ENCODE data around the gene B4GALT3. TPM values are rescaled to one million over a fixed set of nuclear protein-coding genes. Genes with fewer than 3 reads are reported as not detected.

Gene B4GALT3
- total and polyA plus RNA-seq, 2 of the 8 experiments (the other 6 are each of a cell fraction or from before 2014, with no cell fraction given) = 42.3 to 43.0 TPM

DNA sequence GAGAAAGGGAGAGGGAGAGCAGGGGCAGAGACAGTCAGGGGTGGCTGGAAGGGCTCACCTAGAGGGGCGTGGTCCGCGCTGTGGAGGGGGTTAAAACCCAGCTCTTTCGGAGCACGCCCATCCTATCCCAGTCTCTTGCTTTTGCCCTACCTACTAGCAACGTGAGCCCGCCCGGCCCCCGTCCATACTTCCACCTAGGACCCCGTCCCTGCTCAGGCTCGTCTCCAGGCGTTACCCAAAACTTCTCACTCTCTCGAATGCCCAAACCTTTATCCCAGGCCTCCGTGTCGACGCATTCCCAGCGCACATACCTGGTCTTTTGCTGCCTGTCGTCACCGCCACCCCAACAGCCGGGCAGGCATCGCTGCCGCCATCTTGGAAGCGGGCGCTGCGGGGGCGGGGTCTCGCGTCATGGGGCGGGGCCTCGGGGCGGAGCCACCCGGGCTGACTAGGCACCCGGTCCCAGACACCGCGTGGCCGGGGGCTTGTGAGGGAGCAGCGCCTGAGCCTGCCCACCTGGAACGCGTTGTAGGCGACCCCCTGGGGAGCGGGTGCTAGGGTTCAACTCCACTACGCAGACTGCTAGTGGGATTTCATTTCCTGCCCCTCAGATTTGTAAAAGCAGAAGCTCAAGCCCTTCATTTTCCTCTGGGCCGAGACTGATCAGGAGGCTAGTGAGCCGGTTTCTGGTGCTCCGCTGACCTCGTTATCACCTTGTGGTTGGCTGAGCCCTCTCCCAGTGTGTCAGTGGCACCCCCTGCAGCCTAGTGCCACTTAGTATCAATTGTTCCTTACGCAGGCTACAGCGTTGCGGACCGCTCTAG is at the start of gene B4GALT3 (continued):
- TF ChIP-seq NRF1 (IDR thresholded peaks at IDR 0.05; ENCODE audit: low read depth, low read length) (no peak), RAD21 (IDR thresholded peaks at IDR 0.05 in 1 of 2, conservative IDR thresholded peaks at IDR 0.05 in 1 of 2; ENCODE audit: low read depth in 2 of 2, low read length in 2 of 2) (peak in 1 of 2 experiments; percentile 23; a peak in 2 of 4 replicates), NANOG (IDR thresholded peaks at IDR 0.05; ENCODE audit: insufficient read depth, low read depth, low read length, poor library complexity, severe bottlenecking) (no peak), PHF8 (conservative IDR thresholded peaks at IDR 0.05; ENCODE audit: low read depth, low read length) (peak; percentile 99), BRCA1 (IDR thresholded peaks at IDR 0.05; ENCODE audit: low read depth, low read length) (no peak), CHD1 (IDR thresholded peaks at IDR 0.05; ENCODE audit: low read depth, low read length) (no peak), JUN (IDR thresholded peaks at IDR 0.05; ENCODE audit: low read depth, low read length) (no peak), YY1 (IDR thresholded peaks at IDR 0.05; ENCODE audit: low read depth, low read length) (peak; percentile 99), SIRT6 (IDR thresholded peaks at IDR 0.05; ENCODE audit: low read length) (no peak), KDM4A (IDR thresholded peaks at IDR 0.05; ENCODE audit: low read depth, low read length, severe bottlenecking) (peak; percentile 67), EGR1 (IDR thresholded peaks at IDR 0.05; ENCODE audit: borderline replicate concordance, low read depth, low read length) (peak; percentile 67; the same call in 1 of the 2 replicates), HDAC6 (IDR thresholded peaks at IDR 0.05; ENCODE audit: low read depth, low read length) (no peak), TAF1 (IDR thresholded peaks at IDR 0.05; ENCODE audit: low read depth, low read length) (peak; percentile 89), BCL11A (IDR thresholded peaks at IDR 0.05; ENCODE audit: low read depth in 2 of 2, low read length in 2 of 2) (no peak), RXRA (IDR thresholded peaks at IDR 0.05; ENCODE audit: insufficient read depth, low read depth, low read length) (0 out of 2 replicates have a peak, but pooled peaks have one; percentile 35), SUZ12 (IDR thresholded peaks at IDR 0.05; ENCODE audit: low read length) (no peak), KDM5A (IDR thresholded peaks at IDR 0.05; ENCODE audit: low read length) (no peak), KDM1A (IDR thresholded peaks at IDR 0.05; ENCODE audit: borderline replicate concordance, low read length) (0 out of 2 replicates have a peak, but pooled peaks have one; percentile 33)
- TF ChIP-seq, protein P1, sequence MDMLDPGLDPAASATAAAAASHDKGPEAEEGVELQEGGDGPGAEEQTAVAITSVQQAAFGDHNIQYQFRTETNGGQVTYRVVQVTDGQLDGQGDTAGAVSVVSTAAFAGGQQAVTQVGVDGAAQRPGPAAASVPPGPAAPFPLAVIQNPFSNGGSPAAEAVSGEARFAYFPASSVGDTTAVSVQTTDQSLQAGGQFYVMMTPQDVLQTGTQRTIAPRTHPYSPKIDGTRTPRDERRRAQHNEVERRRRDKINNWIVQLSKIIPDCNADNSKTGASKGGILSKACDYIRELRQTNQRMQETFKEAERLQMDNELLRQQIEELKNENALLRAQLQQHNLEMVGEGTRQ (IDR thresholded peaks at IDR 0.05; ENCODE audit: low read length) = no peak; the same call in 1 of the 2 replicates
- TF ChIP-seq, protein P2, sequence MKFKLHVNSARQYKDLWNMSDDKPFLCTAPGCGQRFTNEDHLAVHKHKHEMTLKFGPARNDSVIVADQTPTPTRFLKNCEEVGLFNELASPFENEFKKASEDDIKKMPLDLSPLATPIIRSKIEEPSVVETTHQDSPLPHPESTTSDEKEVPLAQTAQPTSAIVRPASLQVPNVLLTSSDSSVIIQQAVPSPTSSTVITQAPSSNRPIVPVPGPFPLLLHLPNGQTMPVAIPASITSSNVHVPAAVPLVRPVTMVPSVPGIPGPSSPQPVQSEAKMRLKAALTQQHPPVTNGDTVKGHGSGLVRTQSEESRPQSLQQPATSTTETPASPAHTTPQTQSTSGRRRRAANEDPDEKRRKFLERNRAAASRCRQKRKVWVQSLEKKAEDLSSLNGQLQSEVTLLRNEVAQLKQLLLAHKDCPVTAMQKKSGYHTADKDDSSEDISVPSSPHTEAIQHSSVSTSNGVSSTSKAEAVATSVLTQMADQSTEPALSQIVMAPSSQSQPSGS (IDR thresholded peaks at IDR 0.05; ENCODE audit: low read length) = peak; percentile 59; the same call in 1 of the 2 replicates

All from H1 (cell line).